GM19099 (cell line): ENCODE data around the gene SPOCK1.

ENCODE experiments used
- POLR2A ChIP-seq: IDR thresholded peaks from 3 replicates; pipeline ENCODE4 v1.6.1; 2011; ENCODE audit warnings: low read depth; ENCODE audit not compliant: insufficient read length; ENCODE audit errors: extremely low read depth

The SPOCK1 gene

DNA sequence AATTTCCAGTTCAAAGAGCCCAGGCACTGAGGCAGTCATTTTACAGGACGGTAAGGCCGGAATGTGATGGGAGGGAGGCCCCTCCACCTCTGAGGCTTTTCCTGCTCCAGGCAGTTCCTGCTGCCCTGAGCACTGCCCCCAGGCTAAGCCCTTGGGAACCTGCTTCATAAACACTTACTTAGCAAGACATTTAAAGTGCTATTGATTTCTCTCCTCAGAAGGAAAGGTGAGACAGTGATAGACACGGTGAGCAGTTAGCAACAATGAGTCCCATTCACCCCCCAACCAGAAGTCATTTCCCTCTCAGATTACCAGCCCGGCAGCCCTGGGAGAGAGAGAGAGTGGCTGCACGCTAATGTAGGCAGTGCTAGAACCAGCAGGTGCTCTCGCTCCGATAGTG is 462.5 kb downstream of the SPOCK1 start:
- TF ChIP-seq POLR2A: no peak

DNA sequence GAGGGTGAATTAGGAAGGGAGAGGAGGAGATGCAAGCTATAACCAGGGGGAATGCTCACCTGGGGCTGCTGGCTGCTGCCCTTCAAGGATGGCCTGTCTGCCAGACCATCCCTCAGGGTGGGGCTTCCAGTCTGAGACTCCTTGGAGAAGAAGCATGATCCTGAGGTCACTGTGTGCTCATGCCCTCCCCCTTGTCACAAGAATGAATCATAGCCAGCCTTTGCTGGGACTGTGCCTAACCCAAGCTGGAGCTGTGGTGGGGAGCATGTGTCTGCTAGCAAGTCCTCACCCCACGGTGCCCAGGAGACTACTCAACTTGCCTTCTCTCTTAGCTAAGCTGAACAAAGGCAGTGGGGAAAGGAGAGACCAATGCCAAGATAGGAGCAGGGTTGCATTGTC is 463.6 kb downstream of the SPOCK1 start:
- TF ChIP-seq POLR2A: no peak

DNA sequence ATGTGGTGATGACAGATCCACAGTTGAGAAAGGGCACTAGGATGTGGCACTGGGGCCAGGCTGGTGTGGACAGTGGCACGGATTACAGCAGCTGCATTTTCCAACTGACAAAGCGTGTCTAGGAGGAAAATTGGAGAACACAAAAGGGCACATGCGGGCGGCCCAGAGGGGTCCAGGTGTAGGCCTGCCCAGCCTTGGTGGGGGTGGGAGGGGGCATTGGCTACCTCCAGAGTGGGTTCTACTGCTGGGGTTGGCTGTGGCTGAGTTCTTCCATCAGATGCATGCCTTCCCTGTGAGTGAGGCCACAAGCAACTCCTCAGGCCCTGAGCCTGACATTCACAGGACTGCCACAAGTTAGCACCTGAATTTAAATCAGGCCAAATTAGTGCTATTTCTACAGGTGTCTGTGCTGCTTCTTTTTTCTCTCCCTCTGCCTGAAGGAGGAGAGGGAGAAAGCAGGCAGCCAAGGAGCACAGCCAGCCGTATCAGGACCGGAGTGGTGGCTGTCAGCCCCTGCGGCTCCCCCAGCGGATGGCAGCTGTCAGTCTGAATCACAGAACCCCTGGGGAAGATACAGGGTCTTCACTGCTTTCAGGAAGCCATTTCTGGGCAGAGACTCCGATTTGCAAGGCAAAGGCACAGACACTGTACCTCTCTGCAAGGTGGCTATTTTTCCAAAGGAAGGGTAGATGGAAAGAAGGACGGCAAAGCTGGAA is 464.2 kb downstream of the SPOCK1 start:
- no peak for TF ChIP-seq POLR2A

DNA sequence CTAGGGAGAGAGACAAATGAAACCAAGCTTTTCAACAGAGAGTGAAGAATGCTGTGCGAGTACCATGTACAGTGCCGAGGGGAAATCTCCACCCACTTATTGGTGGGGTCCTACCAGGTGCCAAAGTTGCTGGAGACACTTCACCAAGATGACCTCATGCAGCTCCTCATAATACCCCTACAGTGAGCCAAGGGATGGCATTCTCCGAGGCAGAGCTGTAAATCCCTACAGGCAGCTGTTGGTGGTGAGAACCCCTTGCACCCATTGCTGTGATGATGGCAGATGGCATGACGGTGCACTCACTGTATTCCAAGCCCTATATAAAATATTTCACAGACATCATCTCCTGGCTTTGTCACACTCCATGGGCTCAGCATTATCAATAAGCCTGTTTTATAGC is 464.9 kb downstream of the SPOCK1 start:
- no peak for TF ChIP-seq POLR2A

DNA sequence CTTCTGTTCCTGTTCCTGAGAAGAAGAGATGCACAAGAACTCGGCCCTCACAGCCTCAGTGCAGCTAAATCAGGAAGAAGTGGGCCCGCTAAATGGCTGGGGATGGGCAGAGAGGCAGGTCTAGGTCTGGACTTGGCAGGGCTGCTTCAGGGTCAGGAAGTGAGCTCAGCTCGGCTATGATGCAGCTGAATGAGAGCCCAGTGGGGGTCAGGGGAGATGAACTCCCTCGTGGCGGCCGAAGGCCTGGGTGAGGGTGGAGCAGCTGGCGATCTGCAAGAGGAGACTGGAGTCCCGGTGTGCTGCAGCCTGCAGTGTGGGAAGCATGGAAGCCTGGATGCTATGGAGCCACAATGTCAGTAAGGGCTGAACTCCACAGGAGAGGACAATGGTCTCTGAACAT is 466.2 kb downstream of the SPOCK1 start:
- no peak for TF ChIP-seq POLR2A

DNA sequence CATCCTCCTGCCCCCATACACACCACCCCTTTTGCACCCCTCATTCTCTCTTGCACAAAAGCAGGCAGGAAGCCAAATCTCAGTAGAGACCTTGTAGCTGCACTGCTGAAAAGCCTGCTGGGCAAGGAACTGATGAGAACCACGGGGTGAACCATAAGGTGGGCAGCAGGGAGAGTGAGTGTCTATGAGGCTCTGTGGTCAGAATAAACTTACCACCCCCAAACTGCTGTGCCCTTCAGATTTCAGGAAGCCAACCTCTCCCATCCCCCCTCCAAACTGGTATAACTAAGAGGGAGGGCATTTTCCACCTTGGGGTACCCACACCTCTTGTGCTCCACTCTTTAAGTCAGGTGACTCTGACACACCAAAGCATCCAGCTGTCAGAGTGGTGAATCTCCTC is 471.4 kb downstream of the SPOCK1 start:
- no peak for TF ChIP-seq POLR2A

DNA sequence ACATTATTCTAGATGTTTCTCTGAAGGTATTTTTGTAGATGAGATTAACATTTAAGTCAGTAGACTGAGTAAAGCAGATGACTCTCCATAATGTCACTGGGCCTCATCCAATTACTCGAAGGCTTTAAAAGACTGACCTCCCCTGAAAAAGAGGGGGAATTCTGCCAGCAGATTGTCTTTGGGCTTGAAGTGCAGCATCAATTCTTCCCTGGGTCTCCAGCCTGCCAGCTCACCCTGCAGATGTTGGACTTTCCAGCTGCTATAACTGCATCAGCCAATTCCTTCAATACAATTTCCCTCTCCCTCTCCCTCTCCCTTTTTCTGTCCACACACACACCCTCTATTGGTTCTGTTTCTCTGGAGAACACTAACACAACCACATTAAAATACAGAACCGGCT is 472.8 kb downstream of the SPOCK1 start:
- TF ChIP-seq POLR2A: no peak

DNA sequence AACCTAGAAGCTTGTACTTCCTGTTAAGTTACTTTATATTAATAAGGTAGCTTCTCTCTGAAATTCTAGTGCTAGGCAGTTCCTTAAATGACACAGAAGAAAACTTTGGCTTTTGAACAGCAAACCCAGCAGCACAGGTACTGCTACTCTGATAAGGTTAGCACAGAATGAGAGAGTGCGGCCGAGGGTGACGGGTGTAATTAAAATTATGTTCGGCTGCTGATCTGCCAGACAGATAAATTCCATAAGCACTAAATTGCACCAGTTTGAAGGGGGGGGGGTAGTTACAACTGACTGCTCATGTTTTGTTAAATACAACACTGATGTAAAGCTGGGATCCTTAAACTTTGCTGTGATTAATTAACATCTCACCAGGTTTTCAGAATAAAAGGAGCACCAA is 475.1 kb downstream of the SPOCK1 start:
- no peak for TF ChIP-seq POLR2A

DNA sequence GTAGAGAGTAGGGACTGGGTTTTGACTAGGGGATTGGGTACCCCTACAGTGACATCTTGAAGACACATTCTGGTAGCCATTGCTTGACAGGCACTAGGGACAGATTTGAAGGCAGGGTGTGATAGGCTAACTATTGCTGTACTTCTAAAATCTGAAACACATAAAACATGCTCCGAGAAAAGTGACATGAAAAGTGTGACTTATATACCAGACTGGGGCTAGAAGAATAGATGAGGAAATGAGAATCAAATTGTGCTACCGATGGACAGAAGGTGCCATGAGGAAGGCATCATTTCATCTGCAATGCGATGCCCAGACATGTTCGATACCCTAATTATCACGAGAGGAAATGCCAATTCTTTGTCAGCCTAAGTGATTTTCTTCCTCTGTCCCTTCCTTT is 475.8 kb downstream of the SPOCK1 start:
- no peak for TF ChIP-seq POLR2A

DNA sequence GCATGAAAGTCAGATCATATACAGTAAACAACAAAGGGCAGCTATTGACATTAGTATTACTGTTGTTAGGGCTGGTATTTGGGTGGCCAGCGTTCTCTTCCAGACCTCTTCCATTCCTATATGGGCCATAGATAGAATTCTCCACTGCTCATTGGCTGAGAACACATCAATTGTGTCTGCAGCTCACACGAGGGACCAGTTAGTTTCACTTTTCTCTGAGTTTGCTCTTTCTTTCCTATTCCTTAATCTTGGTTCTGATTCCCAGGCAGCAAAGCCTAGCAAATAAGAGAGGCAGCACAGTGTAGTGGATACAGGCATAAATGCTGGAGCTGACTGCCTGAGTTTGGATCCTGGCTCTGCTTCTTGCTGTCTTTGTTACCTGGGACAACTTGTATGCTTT is 476.4 kb downstream of the SPOCK1 start:
- TF ChIP-seq POLR2A: no peak

DNA sequence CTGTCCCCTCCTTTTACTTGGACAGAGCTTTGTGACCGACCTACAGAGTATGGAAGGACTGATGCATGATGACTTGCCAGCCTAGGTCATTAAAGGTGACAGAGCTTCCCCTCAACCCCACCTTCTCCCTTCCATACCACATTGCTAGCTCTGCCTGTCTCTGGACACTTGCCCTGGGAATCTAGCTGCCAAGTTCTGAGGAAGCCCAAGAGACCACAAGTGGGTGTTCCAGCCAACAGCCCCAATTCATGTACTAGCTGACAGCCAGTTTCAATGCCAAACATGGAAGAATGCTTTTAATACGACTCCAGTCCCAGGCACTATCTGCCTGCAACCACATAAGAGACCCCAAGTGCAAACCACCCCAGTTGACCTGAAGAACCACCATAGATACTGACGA is 477.1 kb downstream of the SPOCK1 start:
- no peak for TF ChIP-seq POLR2A

DNA sequence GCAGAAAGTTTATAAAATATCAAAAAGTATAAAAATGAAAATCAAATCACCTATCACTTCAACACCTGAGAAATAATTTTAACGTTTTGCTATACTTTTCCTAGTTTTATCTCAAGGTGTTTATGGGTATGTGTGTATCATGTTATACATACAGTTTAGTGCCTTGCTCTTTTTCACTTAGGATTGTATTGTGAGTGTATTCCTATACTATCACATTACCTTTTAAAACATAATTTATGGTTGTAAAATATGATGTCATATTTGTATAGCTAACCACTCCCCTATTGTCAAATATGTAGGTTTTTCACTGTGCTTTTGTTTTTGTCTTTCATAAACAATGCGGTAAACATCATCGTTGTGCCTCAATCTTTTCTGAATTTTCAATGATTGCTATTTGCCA is 479.9 kb downstream of the SPOCK1 start:
- no peak for TF ChIP-seq POLR2A

DNA sequence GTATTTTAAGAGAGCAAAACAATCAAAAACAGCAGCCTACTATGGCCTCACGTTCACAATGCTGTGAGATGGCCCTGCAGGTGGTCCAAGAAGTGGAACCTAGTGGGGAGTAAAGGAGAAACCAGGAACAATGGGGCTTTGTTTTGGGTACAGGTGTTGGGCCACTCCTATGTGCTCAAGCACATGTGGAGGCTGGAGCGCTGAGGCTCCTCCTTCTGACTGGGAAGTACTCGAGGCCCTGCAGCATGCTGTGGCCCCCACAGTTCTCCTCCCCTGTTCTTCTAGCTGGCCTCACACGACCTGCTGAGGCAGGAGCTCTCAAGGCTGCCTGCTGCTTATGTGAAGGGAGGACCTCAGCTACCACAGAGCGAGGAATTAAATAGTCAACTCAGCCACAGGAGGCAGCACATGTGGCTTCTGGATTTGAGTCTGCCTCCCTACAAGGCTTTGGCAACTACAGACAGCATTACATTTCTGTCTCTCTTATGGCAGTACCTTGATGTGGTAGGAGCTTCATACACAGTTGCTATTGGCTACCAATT is 482.3 kb downstream of the SPOCK1 start:
- no peak for TF ChIP-seq POLR2A

DNA sequence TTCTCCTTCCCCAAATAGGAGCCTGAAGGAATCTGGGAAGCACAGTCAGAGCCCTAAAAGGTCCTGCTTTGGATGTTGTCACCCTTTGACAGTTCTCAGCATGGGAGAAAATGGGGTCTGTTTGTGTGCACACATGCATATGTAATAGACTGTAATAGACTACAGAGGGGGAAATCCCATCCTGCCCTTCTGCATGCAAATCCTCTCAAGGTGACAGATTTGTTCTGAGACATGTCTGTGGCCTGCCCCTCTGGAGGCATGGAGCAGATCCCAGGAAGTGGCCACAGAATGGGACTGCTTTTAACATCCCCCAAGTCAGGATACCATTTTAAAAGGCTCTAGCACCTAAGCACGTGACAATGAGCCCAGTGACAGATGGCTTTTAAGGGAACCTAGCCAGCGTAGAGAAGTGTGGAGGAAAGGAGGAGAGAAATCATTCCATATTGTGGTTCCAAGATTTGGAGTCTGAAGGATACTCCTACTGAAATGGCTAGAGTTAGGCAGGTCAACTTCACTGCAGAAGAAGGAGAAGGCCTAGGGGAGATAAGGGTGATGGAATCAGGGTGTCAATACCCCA is 483.5 kb downstream of the SPOCK1 start:
- no peak for TF ChIP-seq POLR2A

DNA sequence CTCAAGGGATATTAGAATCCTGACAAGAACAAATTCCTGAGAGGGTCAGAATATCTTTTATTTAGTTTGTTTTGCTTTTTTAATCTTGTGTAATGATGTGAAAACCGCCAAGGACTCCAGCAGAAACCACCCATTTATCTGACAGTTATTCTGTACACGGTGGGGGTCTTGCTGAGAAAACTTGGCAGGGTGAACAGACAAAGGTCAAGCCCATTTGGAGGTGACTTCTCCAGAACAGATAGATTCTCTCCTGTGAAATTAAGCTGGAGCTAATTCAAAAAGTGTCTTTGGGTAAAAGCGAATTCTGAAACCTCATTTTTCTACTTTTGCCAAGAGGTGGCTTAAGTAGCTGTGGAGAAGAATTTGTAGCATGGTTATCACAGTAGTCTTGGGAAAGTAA is 484.4 kb downstream of the SPOCK1 start:
- no peak for TF ChIP-seq POLR2A

DNA sequence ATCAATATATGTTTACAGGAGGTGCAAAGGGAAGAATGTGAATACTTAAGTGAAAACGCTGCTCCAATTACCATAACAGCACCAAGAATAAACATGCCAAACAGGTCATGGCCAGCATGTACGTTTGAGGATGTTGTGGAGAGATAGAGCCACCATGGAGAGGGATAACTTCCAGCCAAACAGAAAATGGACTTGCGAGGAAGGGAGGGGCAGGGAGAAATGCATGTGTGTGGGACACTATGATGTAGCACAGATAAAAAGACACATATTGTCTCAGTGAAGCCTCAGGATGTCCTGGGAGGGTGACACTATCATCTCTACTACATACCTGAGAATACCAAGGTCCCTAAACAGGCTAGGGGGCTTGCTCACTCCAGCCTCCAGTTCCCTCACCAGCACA is 488.9 kb downstream of the SPOCK1 start:
- TF ChIP-seq POLR2A: no peak
